Suprapubic skin (tissue), 4 donors: ENCODE data around the gene IRF7.

ENCODE experiments used
- EP300 ChIP-seq: sonication (generic); formaldehyde crosslinking; IDR thresholded peaks from one replicate; pipeline ENCODE4 v1.6.1; 2017; ENCODE audit warnings: antibody characterized with exemption
- POLR2A ChIP-seq, 2 donors: fragments of 450-650 bp; IDR thresholded peaks; one replicate each; pipeline ENCODE4 v1.6.1; 2017; ENCODE audit warnings: antibody characterized with exemption in 2 of 2, mild to moderate bottlenecking in 2 of 2, moderate library complexity in 2 of 2
- POLR2AphosphoS5 ChIP-seq, 3 donors: sonication (generic); formaldehyde crosslinking; IDR thresholded peaks; one replicate each; pipeline ENCODE4 v1.6.1; 2017; ENCODE audit warnings: antibody characterized with exemption in 3 of 3
- TF ChIP-seq, protein P1 (sequence below), 2 donors: fragments of 200-600 bp in 1 of 2; fragments of 450-650 bp in 1 of 2; sonication (generic) in 1 of 2; IDR thresholded peaks; one replicate each; pipeline ENCODE4 v1.5.1; 2016 to 2019; ENCODE audit warnings: antibody characterized with exemption in 2 of 2, mild to moderate bottlenecking in 1 of 2, moderate library complexity in 1 of 2

DNA sequence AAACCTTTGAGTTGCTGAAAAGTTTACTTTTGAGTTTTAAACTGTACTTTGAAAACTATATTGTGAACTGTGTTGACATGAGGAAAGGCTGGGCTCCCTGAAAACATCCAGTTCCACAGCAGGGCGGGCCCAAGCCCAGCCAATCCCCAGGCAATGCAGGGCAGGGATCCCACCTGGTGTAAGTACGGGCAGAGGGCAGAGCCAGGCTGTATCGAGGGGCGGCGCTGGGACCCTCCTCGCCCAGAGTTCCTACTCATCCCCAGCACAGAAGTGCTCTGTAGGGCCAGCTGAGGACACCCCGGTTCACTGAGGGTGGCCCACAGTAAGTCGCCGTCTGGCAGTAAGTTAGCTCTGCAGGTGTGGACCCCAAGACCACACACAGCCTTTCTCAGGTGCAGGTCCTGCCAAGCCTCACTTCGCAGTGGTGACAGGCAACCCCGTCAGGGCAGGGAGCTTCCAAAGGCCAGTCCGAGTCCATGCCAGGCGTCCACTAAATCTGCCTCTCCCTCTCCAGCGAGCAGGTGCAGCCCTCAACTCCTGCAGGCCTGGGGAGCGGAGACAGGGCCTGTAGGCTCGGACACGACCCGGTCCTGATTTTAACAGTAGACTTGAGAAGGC, 48.6 kb downstream of the IRF7 start:
- TF ChIP-seq, protein P1, sequence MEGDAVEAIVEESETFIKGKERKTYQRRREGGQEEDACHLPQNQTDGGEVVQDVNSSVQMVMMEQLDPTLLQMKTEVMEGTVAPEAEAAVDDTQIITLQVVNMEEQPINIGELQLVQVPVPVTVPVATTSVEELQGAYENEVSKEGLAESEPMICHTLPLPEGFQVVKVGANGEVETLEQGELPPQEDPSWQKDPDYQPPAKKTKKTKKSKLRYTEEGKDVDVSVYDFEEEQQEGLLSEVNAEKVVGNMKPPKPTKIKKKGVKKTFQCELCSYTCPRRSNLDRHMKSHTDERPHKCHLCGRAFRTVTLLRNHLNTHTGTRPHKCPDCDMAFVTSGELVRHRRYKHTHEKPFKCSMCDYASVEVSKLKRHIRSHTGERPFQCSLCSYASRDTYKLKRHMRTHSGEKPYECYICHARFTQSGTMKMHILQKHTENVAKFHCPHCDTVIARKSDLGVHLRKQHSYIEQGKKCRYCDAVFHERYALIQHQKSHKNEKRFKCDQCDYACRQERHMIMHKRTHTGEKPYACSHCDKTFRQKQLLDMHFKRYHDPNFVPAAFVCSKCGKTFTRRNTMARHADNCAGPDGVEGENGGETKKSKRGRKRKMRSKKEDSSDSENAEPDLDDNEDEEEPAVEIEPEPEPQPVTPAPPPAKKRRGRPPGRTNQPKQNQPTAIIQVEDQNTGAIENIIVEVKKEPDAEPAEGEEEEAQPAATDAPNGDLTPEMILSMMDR (IDR thresholded peaks at IDR 0.05), result no peak
- TF ChIP-seq POLR2A (IDR thresholded peaks at IDR 0.05) (no peak), EP300 (no peak), POLR2AphosphoS5 (IDR thresholded peaks at IDR 0.05) (no peak)
